Caki2 (cell line): ENCODE data around the gene SFR1. TPM values are rescaled to one million over a fixed set of nuclear protein-coding genes. Genes with fewer than 3 reads are reported as not detected.
"Not testable (repeated sequence)": the region's sequence is repeated elsewhere in the genome, so short reads cannot be mapped to it uniquely, and the experiment has no call there.

ENCODE experiments used
- DNase-seq: peaks from one replicate; pipeline ENCODE4 v3.0.0-alpha.2; 2015; ENCODE audit warnings: low read depth
- in situ Hi-C: cut with HindIII; loops from 2 replicates; pipeline ENCODE4 v1.10.0; 2016; ENCODE audit warnings: low sequenced_read_pairs, low pct_unique_long_range_greater_than_20kb, mixed read lengths
- total RNA-seq: library from RNA; depleted of rRNA; stranded (reverse); fragments of >200 nt; shearing (Covaris generic); gene quantifications from 2 replicates; pipeline ENCODE4 v1.2.3, GENCODE V29; 2014; ENCODE audit warnings: low replicate concordance; rRNA removed

Gene SFR1
- total RNA-seq, 1 experiment from 2014 or later = 15.6 TPM

DNA sequence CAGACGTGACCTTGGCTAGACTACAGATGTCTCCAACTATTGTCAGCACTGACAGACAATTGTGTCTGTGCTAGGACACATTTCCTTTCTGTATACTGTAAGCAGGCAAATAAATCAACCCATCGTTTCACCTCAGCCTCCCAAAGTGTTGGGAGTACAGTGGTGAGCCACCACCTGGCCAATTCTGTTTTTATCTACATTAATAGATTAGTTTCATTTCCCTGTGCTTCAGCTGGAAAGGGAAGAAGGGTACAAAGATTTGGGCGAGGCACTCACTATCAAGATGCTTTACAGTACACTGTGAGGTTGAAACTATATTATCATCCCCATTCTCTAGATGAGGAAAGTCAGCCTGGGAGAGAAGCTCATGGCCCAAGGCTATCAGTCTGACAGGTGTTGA is 21.9 kb downstream of the SFR1 start:
- no peak for DNase-seq
- in situ Hi-C loops = no loop called here

DNA sequence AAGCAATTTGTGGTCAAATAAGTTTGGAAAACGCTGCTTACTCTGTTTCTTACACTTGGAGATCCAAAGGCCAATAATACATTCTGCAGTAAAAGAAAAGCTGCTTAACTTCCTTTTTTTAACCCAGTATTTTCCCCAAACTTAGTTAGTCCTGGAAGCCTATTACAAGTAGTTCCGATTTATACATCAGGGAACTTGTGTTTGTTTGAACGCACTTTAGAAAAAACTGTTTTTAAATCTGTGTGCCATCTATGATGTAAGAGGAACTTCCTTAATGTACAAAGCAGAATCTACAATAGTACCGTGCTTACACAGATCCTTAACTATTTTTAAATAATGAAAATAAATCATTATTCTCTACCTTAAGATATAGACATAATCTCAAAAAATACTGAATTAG is 23.0 kb downstream of the SFR1 start:
- in situ Hi-C loops = no loop called here
- DNase-seq = no peak

DNA sequence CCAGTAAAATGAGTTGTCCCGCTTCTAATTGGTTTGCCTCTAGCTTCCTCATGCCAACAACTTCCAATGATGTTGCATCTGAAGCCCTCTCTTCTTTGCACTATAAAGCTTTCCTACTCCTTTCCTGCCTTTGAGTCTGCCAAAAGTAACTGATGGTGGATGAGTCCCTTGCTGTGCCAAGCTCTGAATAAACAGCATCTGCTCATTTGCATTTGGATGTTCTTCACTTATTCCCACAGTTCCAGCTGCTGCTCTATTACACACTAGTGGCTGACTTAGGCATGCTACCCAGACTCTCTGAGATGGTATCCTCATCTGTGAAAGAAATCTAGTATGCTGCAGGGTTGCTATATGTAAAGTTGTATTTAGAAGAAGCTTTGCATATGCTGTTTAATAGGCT is 24.9 kb downstream of the SFR1 start:
- in situ Hi-C loops = no loop called here
- no peak for DNase-seq

DNA sequence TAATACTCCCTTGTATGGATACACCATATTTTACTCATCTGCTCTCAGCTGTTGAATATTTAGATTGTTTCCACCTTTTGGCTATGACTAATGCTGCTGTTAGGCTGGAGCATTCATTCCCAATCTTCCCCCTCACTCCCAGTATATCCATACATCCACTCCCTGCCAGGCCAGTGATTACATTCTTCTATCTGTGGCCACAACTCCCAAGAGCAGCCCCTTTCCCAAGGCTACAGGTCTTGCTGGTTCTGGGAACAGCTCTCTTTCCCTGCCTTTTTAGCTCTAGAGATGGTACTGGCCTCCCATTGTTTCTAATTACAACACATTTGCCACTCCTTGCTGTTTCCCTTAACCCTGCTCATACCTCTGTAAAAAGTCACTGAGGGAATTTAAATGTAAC is 28.2 kb downstream of the SFR1 start:
- in situ Hi-C loops = no loop called here
- no peak for DNase-seq

DNA sequence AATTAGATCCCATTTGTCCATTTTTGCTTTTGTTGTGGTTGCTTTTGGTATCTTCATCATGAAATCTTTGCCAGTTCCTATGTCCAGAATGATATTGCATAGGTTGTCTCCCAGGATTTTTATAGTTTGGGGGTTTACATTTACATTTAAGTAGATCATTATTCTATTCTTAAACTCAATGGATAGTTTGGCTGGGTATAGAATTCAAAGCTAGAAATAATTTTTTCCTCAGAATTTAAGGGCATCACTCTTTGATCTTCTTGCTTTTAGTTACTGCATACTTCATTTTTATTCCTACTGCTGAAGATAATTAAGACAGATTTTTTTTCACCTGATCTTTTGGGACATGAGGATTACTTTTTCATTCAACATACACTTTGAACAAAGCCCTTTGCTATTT is 29.8 kb downstream of the SFR1 start:
- DNase-seq = no peak
- in situ Hi-C loops = no loop called here

DNA sequence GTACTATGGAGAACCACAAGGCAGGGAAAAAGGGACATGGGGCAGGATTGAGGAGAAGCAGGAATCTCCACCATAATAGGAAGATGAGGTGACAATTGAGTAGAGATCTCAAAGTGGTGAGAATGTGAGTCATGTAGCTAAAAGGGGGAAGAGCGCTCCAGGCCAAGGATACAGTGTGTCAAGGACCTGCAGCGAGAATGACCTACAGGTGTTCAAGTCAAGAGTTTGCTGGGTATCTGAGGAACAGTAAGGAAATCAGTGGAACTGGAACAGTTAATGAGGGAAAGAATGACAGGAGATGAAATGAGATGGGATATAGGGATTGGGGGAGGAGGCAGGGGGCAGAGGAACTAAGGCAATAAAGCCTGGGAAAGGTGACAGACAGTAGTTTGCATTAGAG is 33.6 kb downstream of the SFR1 start:
- in situ Hi-C loops = no loop called here
- DNase-seq = no peak

DNA sequence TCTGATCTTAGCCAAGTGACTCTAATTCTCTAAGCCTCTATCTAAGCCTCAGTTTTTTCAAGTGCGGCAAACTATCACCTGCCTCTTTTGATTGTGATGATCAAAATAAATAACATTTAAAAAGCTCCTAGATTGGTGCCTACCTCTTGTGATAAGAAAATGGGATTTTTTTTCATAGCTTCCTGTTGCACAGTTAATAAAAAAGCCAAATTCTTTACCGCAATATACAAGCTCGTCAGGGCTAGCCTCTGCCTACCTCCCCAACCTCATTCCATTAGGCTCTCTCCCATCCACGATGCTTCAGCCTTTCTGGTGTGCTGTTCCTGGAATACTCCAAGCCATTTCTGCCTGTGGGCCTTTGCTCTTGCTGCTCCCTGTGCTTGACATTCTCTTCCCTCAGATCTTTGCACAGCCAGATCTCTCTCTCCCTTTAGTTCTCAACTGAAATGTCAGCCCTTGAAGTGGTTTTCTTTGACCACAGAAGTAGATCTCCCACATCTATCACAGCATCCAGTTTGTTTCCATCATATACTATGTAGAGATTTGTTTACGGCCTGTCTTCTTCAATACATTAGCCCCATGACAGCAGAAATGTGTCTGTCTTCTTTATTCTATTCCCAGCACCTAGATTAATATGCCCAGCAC is 48.8 kb downstream of the SFR1 start:
- DNase-seq = no peak
- in situ Hi-C loops = no loop called here

DNA sequence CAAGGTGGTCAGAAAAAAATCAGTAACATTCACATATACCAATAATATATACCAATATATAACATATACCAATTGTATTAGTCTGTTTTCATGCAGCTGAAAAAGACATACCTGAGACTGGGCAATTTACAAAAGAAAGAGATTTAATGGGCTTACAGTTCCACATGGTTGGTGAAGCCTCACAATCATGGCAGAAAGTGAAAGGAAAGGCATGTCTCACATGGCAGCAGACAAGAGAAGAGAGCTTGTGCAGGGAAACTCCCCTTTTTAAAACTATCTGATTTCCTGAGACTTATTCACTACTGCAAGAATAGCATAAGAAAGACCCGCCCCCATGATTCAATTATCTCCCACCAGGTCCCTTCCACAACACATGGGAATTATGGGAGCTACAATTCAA is 52.2 kb downstream of the SFR1 start:
- in situ Hi-C loops, DNase-seq: not testable (repeated sequence)

Other genes starting within 250 kb of the SFR1 start
- 34.5 and 46.1 TPM in 2 replicates for gene STN1, start 204.0 kb upstream of the SFR1 start, total RNA-seq
- gene SLK, start 155.0 kb upstream of the SFR1 start, total RNA-seq = 15.5 and 16.6 TPM in 2 replicates
- gene COL17A1, start 36.3 kb upstream of the SFR1 start, total RNA-seq = 0.03 TPM in 1 of 2 replicates, not detected in the other
- gene CFAP43, start 110.2 kb downstream of the SFR1 start, total RNA-seq = 1.1 and 2.7 TPM in 2 replicates
- 96.6 and 108 TPM in 2 replicates for gene GSTO1, start 132.7 kb downstream of the SFR1 start, total RNA-seq
- 2.8 and 15.1 TPM in 2 replicates for gene GSTO2, start 147.0 kb downstream of the SFR1 start, total RNA-seq
- gene ITPRIP, start 216.3 kb downstream of the SFR1 start, total RNA-seq = 16.6 and 18.3 TPM in 2 replicates
- 0.07 TPM in 1 of 2 replicates, not detected in the other for gene CFAP58, start 231.7 kb downstream of the SFR1 start, total RNA-seq